OCI-LY7 (cell line): ENCODE results near the gene SNX32. TPM values are rescaled to one million over a fixed set of nuclear protein-coding genes. Genes with fewer than 3 reads are reported as not detected.

Source experiments
- BruUV-seq: library from RNA; stranded (reverse); fragments of 400-500 nt; replicated peaks from 2 replicates; lab custom pipeline; 2021; lab: Mats Ljungman, UMichigan
- CTCF ChIA-PET: fragments of 300-600 bp; sonication (Branson Sonifier 250); formaldehyde crosslinking; loops from one replicate; lab custom pipeline; 2022; ENCODE audit warnings: antibody characterized with exemption; ENCODE audit not compliant: unreplicated experiment; lab: Charles Lee
- POLR2A ChIA-PET: fragments of 300-600 bp; sonication (Branson Sonifier 250); formaldehyde crosslinking; loops from one replicate; lab custom pipeline; 2022; ENCODE audit warnings: antibody characterized with exemption; lab: Charles Lee
- DNase-seq: peaks from one replicate; pipeline ENCODE4 v3.0.0-alpha.2; 2015; ENCODE audit warnings: low spot score
- H2AFZ ChIP-seq: fragments of 200-600 bp; sonication (generic), shearing (Covaris generic); 2 replicates; pipeline ENCODE4 v1.6.1; 2014; ENCODE audit warnings: mild to moderate bottlenecking, antibody characterized with exemption, low read length, moderate library complexity
- H3K27ac ChIP-seq: fragments of 200-600 bp; sonication (generic); 2 replicates; pipeline ENCODE4 v1.5.1; 2014; ENCODE audit warnings: mixed run types, low read depth, mild to moderate bottlenecking, moderate library complexity, low read length, inconsistent platforms; ENCODE audit not compliant: poor library complexity, severe bottlenecking
- H3K36me3 ChIP-seq: fragments of 200-600 bp; sonication (generic); 2 replicates; pipeline ENCODE4 v1.6.1; 2014; ENCODE audit warnings: mild to moderate bottlenecking, antibody characterized with exemption, low read length, moderate library complexity, mixed read lengths; ENCODE audit not compliant: insufficient read depth
- H3K4me1 ChIP-seq: fragments of 200-600 bp; sonication (generic); 2 replicates; pipeline ENCODE4 v1.5.1; 2014; ENCODE audit warnings: mild to moderate bottlenecking, low read length; ENCODE audit not compliant: insufficient read depth, poor library complexity, severe bottlenecking
- H3K4me2 ChIP-seq: fragments of 200-600 bp; sonication (generic); 2 replicates; pipeline ENCODE4 v1.6.1; 2014; ENCODE audit warnings: mild to moderate bottlenecking, low read length
- H3K4me3 ChIP-seq: fragments of 200-600 bp; sonication (generic); 2 replicates; pipeline ENCODE4 v1.5.1; 2014; ENCODE audit warnings: mild to moderate bottlenecking, low read depth, low read length; ENCODE audit not compliant: poor library complexity, severe bottlenecking
- H3K79me2 ChIP-seq: fragments of 200-600 bp; sonication (generic); 2 replicates; pipeline ENCODE4 v1.6.1; 2016; ENCODE audit warnings: low read depth, mild to moderate bottlenecking, low read length, moderate library complexity, mixed read lengths; ENCODE audit not compliant: insufficient read depth
- H3K9me2 ChIP-seq: fragments of 200-600 bp; sonication (generic); 2 replicates; pipeline ENCODE4 v1.6.1; 2016; ENCODE audit warnings: mild to moderate bottlenecking, low read length, mixed read lengths; ENCODE audit not compliant: insufficient read depth
- H3K9me3 ChIP-seq: fragments of 200-600 bp; sonication (generic); 2 replicates; pipeline ENCODE4 v1.6.1; 2014; ENCODE audit warnings: mild to moderate bottlenecking, mixed run types, low read length, mixed read lengths
- H4K20me1 ChIP-seq: fragments of 200-600 bp; sonication (generic); 2 replicates; pipeline ENCODE4 v1.6.1; 2014; ENCODE audit warnings: mild to moderate bottlenecking, antibody characterized with exemption, low read length, moderate library complexity, mixed read lengths; ENCODE audit not compliant: insufficient read depth
- CTCF ChIP-seq: fragments of 200-600 bp; sonication (generic); conservative IDR thresholded peaks from 2 replicates; pipeline ENCODE4 v1.5.1; 2014; ENCODE audit warnings: mild to moderate bottlenecking, antibody characterized with exemption, low read length, moderate library complexity, mixed read lengths
- EZH2phosphoT487 ChIP-seq: fragments of 200-600 bp; sonication (generic); IDR thresholded peaks from 2 replicates; pipeline ENCODE4 v1.6.1; 2018; ENCODE audit warnings: low read depth, borderline replicate concordance, mild to moderate bottlenecking, mixed run types, antibody characterized with exemption, low read length, moderate library complexity, mixed read lengths
- intact Hi-C: fragments of 100-400 bp; cut with micrococcal nuclease; formaldehyde crosslinking; loops from one replicate; pipeline ENCODE4 v1.10.0; 2022; ENCODE audit not compliant: unreplicated experiment
- total RNA-seq, 2 experiments: library from RNA; depleted of rRNA in 1 of 2; stranded (reverse); fragments of >200 nt in 1 of 2; shearing (Covaris generic) in 1 of 2; gene quantifications; 2 replicates each; pipeline ENCODE4 v1.2.3, GENCODE V29; 2014 to 2022

SNX32 gene
- total RNA-seq, 2 experiments from 2014 or later = not detected

- H3K9me2 ChIP-seq = no peaks in the 10 kb centered on the region
- peak; percentile 99 for DNase-seq
- TF ChIP-seq EZH2phosphoT487 (no peak), CTCF (0 out of 2 replicates have a peak, but pooled peaks have one; percentile 26)
- ChIA-PET CTCF (interaction anchor here (0.7 to 2.0 kb wide), 6 partner anchors 11 to 34 kb away, joined by 3 to 17 read pairs (median 4); partner anchors contain the start of genes CCDC85B and FIBP), POLR2A (interaction anchor here (0.6 to 3.9 kb wide), 11 partner anchors 13 to 396 kb away, joined by 3 to 59 read pairs (median 3); partner anchors contain the start of genes CCDC85B, FIBP and PCNX3)
- H3K79me2 ChIP-seq = peaks cover 49% of the 10 kb centered on the region
- peak overlapping the region; percentile 93 for H3K27ac ChIP-seq
- H3K9me3 ChIP-seq = no peaks in the 10 kb centered on the region
- intact Hi-C loops = loop anchor here (1.0 to 5.0 kb wide), 7 partner anchors 29 to 408 kb away; partner anchors contain the start of genes BANF1, C11orf68, DRAP1 and EIF1AD
- H3K36me3 ChIP-seq = peaks cover 61% of the 10 kb centered on the region
- peak overlapping the region; percentile 99 for H3K4me3 ChIP-seq
- H3K4me1 ChIP-seq = peaks cover 31% of the 10 kb centered on the region
- peaks cover 20% of the 10 kb centered on the region for H4K20me1 ChIP-seq
- peak overlapping the region; percentile 96 for H3K4me2 ChIP-seq
- BruUV-seq = no TSS peak
- H2AFZ ChIP-seq = peak overlapping the region; percentile 73
Measured at GRCh38 chr11:65859095-65859811, 25.5 kb downstream of the SNX32 start.

DNA sequence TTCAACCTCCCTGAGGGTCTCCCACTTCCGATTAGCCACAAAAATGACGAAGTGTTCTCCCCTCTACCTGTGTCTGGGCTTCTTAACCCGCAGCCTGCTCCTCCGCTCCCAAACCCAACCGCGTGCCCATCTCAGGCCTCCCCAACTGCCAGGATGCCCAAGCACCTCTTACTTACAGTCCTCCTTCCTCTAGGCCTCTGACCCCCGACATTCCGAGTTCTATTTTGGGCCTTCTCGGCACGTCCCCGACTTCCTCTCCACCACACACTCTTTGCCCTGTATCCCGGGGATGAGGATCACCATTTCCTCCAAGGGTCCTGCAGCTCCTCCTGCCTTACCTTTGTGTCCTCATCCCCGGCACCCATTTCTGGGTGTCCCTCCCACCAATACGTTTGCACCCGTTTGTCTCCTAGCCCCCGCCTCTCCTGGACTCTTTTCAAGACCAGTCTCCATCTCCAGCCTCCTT, 26.1 kb downstream of the SNX32 start:
- no peak for TF ChIP-seq CTCF
- TF ChIP-seq EZH2phosphoT487 = no peak
- BruUV-seq = no TSS peak

More for the DNA sequence above, 26.1 kb downstream of the SNX32 start:
- H3K4me1 ChIP-seq = peaks cover 31% of the 10 kb centered on the region
- H3K36me3 ChIP-seq = peaks cover 61% of the 10 kb centered on the region
- H2AFZ ChIP-seq = peak overlapping the region; percentile 12; the same call in 1 of the 2 replicates
- H3K4me3 ChIP-seq = peak overlapping the region; percentile 99
- peaks cover 20% of the 10 kb centered on the region for H4K20me1 ChIP-seq
- DNase-seq = no peak
- peak overlapping the region; percentile 96 for H3K4me2 ChIP-seq
- intact Hi-C loops = loop anchor here (1.0 to 5.0 kb wide), 9 partner anchors 28 to 407 kb away; partner anchors contain the start of genes BANF1, C11orf68, DRAP1 and EIF1AD
- H3K27ac ChIP-seq = peak overlapping the region; percentile 93
- H3K79me2 ChIP-seq = peaks cover 43% of the 10 kb centered on the region
- CTCF ChIA-PET = interaction anchor here (0.5 to 2.0 kb wide), 7 partner anchors 10 to 1081 kb away, joined by 3 to 17 read pairs (median 4); partner anchors contain the start of genes CCDC85B, FIBP and SF1
- POLR2A ChIA-PET = interaction anchor here (0.6 to 3.9 kb wide), 11 partner anchors 12 to 361 kb away, joined by 3 to 59 read pairs (median 3); partner anchors contain the start of genes CCDC85B, FIBP and PCNX3
- no peaks in the 10 kb centered on the region for H3K9me2 ChIP-seq
- no peaks in the 10 kb centered on the region for H3K9me3 ChIP-seq
